Hematopoietic multipotent progenitor cell treated with erythropoietin and hydrocortisone succinate and interleukin-3 and kit ligand, for 4 days (in vitro differentiated cells): ENCODE data around the gene CCDC154.
A peak's percentile ranks its signal among the peaks of the same experiment; 100 is the strongest.
"Not testable (repeated sequence)": the region's sequence is repeated elsewhere in the genome, so short reads cannot be mapped to it uniquely, and the experiment has no call there.

ENCODE experiments used
- DNase-seq: peaks from one replicate; pipeline ENCODE4 v3.0.0-alpha.2; 2015

The CCDC154 gene

GRCh38 chr16:1443980-1444729, at the start of gene CCDC154:
Gene CCDC154, minus strand, starts transcription at chr16:1444556. Its CDS starts 234 bp downstream, at chr16:1444322.
- no peak for DNase-seq

- peak; percentile 55 for DNase-seq
Measured at GRCh38 chr16:1493746-1494094, 49.4 kb upstream of the CCDC154 start.

- DNase-seq = peak; percentile 90
Measured at GRCh38 chr16:1492923-1493745, 48.8 kb upstream of the CCDC154 start, which contains the start of gene TELO2. Gene TELO2, plus strand, starts transcription at chr16:1493360. Its CDS starts 922 bp downstream, at chr16:1494282.

GRCh38 chr16:1492082-1492922, 47.9 kb upstream of the CCDC154 start:
- no peak for DNase-seq

- no peak for DNase-seq
Measured at GRCh38 chr16:1491327-1491726, 47.0 kb upstream of the CCDC154 start.

GRCh38 chr16:1489077-1489476, 44.7 kb upstream of the CCDC154 start:
- no peak for DNase-seq

GRCh38 chr16:1488619-1489018, 44.3 kb upstream of the CCDC154 start, which contains the start of gene PTX4:
Gene PTX4, minus strand, starts transcription at chr16:1488944. Its CDS starts 35 bp downstream, at chr16:1488909.
- no peak for DNase-seq

GRCh38 chr16:1488054-1488601, 43.8 kb upstream of the CCDC154 start:
- DNase-seq = no peak

GRCh38 chr16:1487395-1488053, 43.2 kb upstream of the CCDC154 start:
- DNase-seq = no peak

- DNase-seq = no peak
Measured at GRCh38 chr16:1486551-1487390, 42.4 kb upstream of the CCDC154 start.

GRCh38 chr16:1485847-1486496, 41.6 kb upstream of the CCDC154 start:
- no peak for DNase-seq

GRCh38 chr16:1481906-1482835, 37.8 kb upstream of the CCDC154 start:
- no peak for DNase-seq

- not testable (repeated sequence) for DNase-seq
Measured at GRCh38 chr16:1478937-1479336, 34.6 kb upstream of the CCDC154 start.

GRCh38 chr16:1477033-1477432, 32.7 kb upstream of the CCDC154 start:
- no peak for DNase-seq

- DNase-seq = no peak
Measured at GRCh38 chr16:1475552-1476114, 31.3 kb upstream of the CCDC154 start.

GRCh38 chr16:1474796-1475551, 30.6 kb upstream of the CCDC154 start, which contains the start of gene CLCN7:
Gene CLCN7, minus strand, starts transcription at chr16:1475028. Its CDS starts 54 bp downstream, at chr16:1474974.
- DNase-seq = peak; percentile 93

GRCh38 chr16:1474082-1474795, 29.9 kb upstream of the CCDC154 start:
- peak; percentile 27 for DNase-seq
